ENCODE data around the gene TMEM260.
"Not testable (repeated sequence)": the region's sequence is repeated elsewhere in the genome, so short reads cannot be mapped to it uniquely, and the experiment has no call there.

The TMEM260 gene

DNA sequence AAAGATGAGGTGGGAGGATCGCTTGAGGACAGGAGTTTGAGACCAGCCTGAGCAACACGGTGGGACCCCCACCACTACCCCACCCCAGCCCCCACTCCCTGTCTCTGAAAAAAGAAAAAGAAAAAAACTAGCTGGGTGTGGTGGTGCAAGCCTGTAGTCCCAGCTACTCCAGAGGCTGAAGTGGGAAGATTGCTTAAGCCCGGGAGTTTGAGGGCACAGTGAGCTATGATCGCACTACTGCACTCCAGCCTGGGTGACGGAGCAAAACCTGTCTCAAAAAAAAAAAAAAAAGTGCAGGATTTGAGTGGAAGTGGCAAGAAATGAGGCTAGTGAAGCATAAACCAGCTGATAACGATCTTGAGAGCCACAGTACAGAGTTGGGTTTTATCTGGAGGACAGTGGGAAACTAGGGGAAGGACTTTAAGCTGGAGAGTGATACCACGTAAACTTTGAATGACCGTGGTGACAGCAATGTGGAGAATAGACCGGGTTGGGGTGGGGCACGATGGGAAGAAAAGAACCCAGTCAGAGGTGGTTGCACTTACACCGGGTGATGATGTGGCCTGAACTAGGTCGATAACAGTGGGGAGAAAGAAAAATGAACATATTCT, 85.3 kb downstream of the TMEM260 start:
- H3K4me3 ChIP-seq (ENCODE audit: low read length) = no peak overlapping the region
- TF ChIP-seq, protein P1, sequence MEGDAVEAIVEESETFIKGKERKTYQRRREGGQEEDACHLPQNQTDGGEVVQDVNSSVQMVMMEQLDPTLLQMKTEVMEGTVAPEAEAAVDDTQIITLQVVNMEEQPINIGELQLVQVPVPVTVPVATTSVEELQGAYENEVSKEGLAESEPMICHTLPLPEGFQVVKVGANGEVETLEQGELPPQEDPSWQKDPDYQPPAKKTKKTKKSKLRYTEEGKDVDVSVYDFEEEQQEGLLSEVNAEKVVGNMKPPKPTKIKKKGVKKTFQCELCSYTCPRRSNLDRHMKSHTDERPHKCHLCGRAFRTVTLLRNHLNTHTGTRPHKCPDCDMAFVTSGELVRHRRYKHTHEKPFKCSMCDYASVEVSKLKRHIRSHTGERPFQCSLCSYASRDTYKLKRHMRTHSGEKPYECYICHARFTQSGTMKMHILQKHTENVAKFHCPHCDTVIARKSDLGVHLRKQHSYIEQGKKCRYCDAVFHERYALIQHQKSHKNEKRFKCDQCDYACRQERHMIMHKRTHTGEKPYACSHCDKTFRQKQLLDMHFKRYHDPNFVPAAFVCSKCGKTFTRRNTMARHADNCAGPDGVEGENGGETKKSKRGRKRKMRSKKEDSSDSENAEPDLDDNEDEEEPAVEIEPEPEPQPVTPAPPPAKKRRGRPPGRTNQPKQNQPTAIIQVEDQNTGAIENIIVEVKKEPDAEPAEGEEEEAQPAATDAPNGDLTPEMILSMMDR (conservative IDR thresholded peaks at IDR 0.05; ENCODE audit: low read depth, low read length) = no peak
- no peak for DNase-seq (ENCODE audit: low read depth)

DNA sequence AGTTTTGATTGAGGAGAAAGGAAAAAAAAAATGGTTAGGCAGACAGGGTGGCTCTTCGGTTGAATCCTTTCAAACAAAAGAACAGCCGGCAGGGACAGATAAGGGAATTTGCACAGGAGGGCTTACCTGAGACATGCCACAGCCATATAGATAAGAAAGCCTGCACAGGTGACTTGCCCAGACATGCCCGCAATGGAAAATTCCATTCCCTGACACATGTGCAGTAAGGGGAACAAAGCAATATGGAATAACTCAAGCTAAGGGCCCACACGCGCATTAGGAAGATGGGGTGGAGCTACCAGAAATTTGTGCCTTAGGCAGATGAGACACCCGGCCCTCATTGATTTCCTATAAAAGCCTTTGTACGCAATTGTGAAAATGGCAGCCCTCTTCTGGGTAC, 86.7 kb downstream of the TMEM260 start:
- TF ChIP-seq, protein P1 (conservative IDR thresholded peaks at IDR 0.05; ENCODE audit: low read depth, low read length) = no peak
- H3K4me3 ChIP-seq (ENCODE audit: low read length) = no peak overlapping the region
- no peak for DNase-seq (ENCODE audit: low read depth)

DNA sequence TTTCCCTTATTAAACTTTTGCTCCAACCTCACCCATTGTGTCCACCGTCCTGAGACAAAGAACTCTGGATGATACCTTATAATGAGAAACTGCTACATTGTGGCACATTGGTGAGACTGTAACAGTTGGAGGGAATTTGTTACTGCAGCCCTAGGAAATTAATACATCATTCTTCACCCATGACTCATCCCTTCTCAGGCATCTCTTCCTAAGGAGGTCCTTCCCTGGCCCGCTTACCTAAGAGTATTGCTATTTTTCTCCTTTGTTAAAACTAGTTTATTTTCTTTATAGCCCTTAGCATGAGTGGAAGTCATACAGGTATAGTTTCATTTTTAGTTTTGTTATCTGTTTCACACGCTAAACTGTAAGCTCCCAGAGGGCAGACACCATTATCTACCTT, 87.1 kb downstream of the TMEM260 start:
- no peak overlapping the region for H3K4me3 ChIP-seq (ENCODE audit: low read length)
- TF ChIP-seq, protein P1 (conservative IDR thresholded peaks at IDR 0.05; ENCODE audit: low read depth, low read length) = no peak
- peak; percentile 73 for DNase-seq (ENCODE audit: low read depth)

DNA sequence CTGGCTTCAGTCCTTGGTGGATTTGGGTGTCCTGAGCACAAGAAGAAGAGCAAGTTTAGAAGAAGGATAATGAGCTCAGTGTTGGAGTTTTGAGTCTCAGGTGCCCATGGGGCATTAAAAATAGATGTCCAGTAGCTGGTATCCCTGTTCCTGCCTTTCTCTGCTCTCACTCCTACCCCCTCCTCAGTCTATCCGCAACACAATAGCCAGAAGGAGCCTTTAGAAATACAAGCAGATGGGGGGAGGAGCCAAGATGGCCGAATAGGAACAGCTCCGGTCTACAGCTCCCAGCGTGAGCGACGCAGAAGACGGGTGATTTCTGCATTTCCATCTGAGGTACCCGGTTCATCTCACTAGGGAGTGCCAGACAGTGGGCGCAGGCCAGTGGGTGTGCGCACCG, 87.7 kb downstream of the TMEM260 start:
- not testable (repeated sequence) for H3K4me3 ChIP-seq (ENCODE audit: low read length); DNase-seq (ENCODE audit: low read depth)

DNA sequence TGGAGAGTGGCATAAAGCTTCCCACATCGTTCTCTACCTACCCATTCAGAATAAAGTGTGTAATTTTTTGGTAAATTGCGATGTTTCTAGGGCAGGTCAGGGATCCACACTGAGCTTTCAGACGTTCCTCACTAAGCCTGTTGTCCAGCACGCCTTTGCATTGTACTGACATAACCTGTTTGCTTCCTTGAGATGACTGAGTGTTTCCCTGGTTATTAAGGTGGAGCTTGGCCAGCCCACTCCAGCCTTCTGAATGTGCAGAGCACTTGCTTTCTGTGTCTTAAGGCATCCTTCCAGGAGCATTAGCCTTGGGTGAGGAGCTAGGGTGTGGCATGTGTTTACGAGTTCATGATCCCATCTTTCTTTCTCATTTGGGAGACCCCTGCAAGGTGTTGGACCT, 96.4 kb downstream of the TMEM260 start:
- TF ChIP-seq, protein P1 (conservative IDR thresholded peaks at IDR 0.05; ENCODE audit: low read depth, low read length) = no peak
- H3K4me3 ChIP-seq (ENCODE audit: low read length) = no peak overlapping the region
- DNase-seq (ENCODE audit: low read depth) = no peak

DNA sequence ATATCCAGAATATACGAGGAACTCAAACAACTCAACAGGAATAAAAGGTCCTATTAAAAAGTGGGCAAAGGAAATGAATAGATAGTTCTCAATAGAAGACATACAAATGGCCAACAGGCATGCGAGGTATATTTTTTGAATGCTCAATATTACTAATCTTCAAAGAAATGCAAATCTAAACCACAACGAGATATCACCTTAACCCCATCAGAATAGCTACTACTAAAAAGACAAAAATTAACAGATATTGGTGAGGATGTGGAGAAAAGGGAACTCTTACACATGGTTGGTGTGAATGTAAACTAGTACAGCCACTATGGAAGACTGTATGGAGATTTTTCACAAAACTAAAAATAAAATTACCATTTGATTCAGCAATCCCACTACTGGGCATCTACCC, 99.2 kb downstream of the TMEM260 start:
- TF ChIP-seq, protein P1 (conservative IDR thresholded peaks at IDR 0.05; ENCODE audit: low read depth, low read length) = no peak
- DNase-seq (ENCODE audit: low read depth) = no peak
- no peak overlapping the region for H3K4me3 ChIP-seq (ENCODE audit: low read length)

DNA sequence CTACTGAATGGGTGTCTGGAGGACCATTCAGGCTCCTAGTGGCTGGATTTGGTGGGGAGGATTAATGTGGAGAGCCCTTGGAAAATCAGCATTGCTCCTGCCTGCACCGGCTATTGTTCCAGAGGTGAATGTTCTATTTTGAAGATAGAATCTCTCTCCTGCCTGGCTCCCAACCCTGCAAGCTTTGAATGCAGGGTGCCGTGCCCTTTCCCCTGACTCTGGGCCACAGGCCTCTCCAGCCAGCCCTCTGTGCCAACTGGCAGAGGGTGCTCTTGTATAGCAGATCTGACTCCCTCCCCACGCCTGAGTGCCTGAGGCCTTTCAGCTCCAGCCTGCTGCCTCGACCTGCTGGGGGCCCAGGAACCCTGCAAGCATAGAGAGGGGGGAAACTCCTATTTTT, 106.8 kb downstream of the TMEM260 start:
- TF ChIP-seq, protein P1 (conservative IDR thresholded peaks at IDR 0.05; ENCODE audit: low read depth, low read length) = peak; percentile 57
- DNase-seq (ENCODE audit: low read depth) = peak; percentile 42

More for the DNA sequence above, 106.8 kb downstream of the TMEM260 start:
- H3K4me3 ChIP-seq (ENCODE audit: low read length) = no peak overlapping the region
